ENCODE measurements around the gene TAF6. TPM values are rescaled to one million over a fixed set of nuclear protein-coding genes. Genes with fewer than 3 reads are reported as not detected.

Gene TAF6
- total RNA-seq, 1 donor from 2014 or later, result 34.9 TPM

GRCh38 chr7:100088095-100088620 lies 31.0 kb downstream of the TAF6 start:
- H3K4me3 ChIP-seq, result peak overlapping the region; percentile 88
- peaks cover 31% of the 10 kb centered on the region for H3K36me3 ChIP-seq
- H3K4me1 ChIP-seq, result peaks cover 13% of the 10 kb centered on the region
- no peaks in the 10 kb centered on the region for H3K9me3 ChIP-seq
- TF ChIP-seq CTCF (IDR thresholded peaks at IDR 0.05), result no peak
- intact Hi-C loops (cut with DNase I), result no loop called here
- H3K27me3 ChIP-seq, result no peaks in the 10 kb centered on the region
- peak overlapping the region; percentile 94 for H3K27ac ChIP-seq
- DNase-seq (no peak), ATAC-seq (no peak)

DNA sequence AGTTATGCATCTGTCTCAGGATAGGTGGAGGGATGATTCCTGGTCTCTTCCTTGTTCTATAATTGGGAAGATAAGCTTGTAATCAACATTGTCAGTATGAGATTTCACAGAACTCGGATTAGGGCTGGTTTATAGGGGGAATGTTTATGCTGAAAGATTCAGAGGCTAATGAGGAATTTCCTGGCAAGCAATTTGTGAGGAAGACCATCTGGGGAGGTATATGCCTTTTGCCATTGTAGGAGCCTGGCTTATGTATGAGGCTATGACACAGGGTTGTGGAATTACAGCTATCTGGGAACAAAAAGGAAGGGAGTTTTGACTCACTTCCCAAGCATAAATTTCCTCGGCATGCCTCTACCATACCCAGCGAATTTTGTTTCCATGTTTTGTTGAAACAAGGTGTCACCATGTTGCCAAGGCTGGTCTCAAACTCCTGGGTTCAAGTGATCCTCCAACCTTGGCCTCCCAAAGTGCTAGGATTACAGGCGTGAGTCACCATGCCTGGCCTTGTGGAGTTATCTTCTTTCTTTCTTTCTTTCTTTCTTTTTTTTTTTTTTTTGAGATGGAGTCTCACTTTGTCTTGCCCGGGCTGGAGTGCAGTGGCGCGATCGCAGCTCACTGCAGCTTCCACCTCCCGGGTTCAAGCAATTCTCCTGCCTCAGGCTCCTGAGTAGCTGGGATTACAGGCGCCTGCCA lies 32.0 kb downstream of the TAF6 start:
- TF ChIP-seq CTCF (IDR thresholded peaks at IDR 0.05), result no peak
- Histone ChIP-seq H3K9me3 (no peaks in the 10 kb centered on the region), H3K36me3 (peaks cover 22% of the 10 kb centered on the region), H3K4me1 (peaks cover 20% of the 10 kb centered on the region), H3K27me3 (no peaks in the 10 kb centered on the region), H3K27ac (no peak overlapping the region), H3K4me3 (no peak overlapping the region)
- no peak for DNase-seq
- intact Hi-C loops (cut with DNase I), result no loop called here
- ATAC-seq, result no peak

DNA sequence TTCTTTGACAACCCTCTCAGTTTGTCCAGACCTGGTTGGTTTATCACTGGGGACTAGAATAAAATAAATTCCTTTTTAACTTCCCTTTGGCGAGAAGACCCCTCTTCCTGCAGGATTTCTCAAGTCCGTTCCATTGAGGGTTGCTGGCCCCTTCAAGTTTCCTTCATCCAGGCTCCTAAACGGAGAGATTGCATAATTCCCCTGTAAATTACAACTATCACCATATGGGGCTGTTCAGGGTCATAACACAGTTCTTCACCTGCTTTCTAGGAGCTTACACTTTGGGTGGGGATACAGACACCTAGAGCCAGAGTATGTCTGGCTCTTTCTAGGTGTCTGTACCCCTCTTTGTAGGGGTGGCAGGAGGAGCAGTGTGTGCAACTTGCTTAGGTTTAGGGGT lies 33.6 kb downstream of the TAF6 start:
- DNase-seq, result no peak

GRCh38 chr7:100082978-100083377 lies 36.2 kb downstream of the TAF6 start:
- H3K4me3 ChIP-seq, result no peak overlapping the region

More for the DNA sequence above, 33.6 kb downstream of the TAF6 start:
- ATAC-seq, result no peak
- Histone ChIP-seq H3K27ac (no peak overlapping the region), H3K4me3 (no peak overlapping the region), H3K9me3 (no peaks in the 10 kb centered on the region), H3K4me1 (peaks cover 23% of the 10 kb centered on the region), H3K36me3 (peaks cover 5% of the 10 kb centered on the region), H3K27me3 (no peaks in the 10 kb centered on the region)
- intact Hi-C loops (cut with DNase I), result no loop called here
- TF ChIP-seq CTCF (IDR thresholded peaks at IDR 0.05), result no peak

DNA sequence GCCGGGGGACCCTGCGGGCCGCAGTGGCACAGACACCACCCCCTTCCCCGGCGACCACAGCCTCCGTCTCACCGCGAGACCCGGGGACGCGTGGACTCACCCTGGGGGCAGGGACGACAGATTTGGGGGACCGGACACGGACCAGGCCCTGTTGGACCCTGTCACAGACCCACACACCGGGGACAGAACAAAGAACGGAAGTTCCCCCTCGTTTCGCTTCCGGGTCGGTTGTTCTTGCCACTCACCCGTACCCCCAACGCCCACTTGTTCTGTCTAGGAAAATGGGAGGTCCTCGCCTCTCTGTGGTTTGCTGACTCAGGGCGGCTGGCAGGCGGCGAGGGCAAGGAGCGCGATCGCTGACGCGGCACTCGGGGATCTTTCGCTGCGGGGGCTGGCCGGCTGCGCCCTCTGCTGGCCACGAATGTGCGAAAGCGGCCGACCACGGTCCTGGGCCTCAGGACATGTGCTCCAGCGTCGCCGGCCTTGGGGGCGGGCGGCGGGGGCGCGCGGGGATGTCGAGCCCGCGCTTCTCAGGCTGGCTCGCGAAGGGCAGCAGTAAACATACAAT lies 37.5 kb downstream of the TAF6 start, which contains the start of gene ZNF3:
Gene ZNF3 (minus strand): TSS at position 189 of the 568 bp plus-strand sequence. CDS start 4,366 bp downstream, outside the sequence.
- intact Hi-C loops (cut with DNase I), result no loop called here
- H3K4me3 ChIP-seq, result peak within 1 kb of the TSS; percentile 99
- TF ChIP-seq CTCF (IDR thresholded peaks at IDR 0.05), result peak; percentile 93
- DNase-seq (peak; percentile 99), ATAC-seq (peak; percentile 98)
- no peaks in the 10 kb centered on the region for H3K27me3 ChIP-seq
- H3K4me1 ChIP-seq, result peaks cover 15% of the 10 kb centered on the region
- peak within 1 kb of the TSS; percentile 94 for H3K27ac ChIP-seq
- peaks cover 31% of the 10 kb centered on the region for H3K36me3 ChIP-seq
- no peaks in the 10 kb centered on the region for H3K9me3 ChIP-seq

More at GRCh38 chr7:100082978-100083377, 36.2 kb downstream of the TAF6 start:
- DNase-seq (no peak), ATAC-seq (no peak)
- Histone ChIP-seq H3K4me1 (peaks cover 17% of the 10 kb centered on the region), H3K27me3 (no peaks in the 10 kb centered on the region), H3K36me3 (peaks cover 17% of the 10 kb centered on the region), H3K27ac (peak overlapping the region; percentile 17), H3K9me3 (no peaks in the 10 kb centered on the region)
- no peak for TF ChIP-seq CTCF (IDR thresholded peaks at IDR 0.05)
- intact Hi-C loops (cut with DNase I), result no loop called here
